Epithelial cell of prostate (primary cell): Measurements from ENCODE around the gene JAK1.
"Not testable (repeated sequence)": the region's sequence is repeated elsewhere in the genome, so short reads cannot be mapped to it uniquely, and the experiment has no call there.

Experiments used
- DNase-seq: peaks from one replicate; pipeline ENCODE4 v3.0.0-alpha.2; 2011; ENCODE audit warnings: low read depth, low spot score
- H3K27ac ChIP-seq: fragments of 450-650 bp; 2 replicates; pipeline ENCODE4 v1.5.1; 2017; ENCODE audit warnings: mild to moderate bottlenecking

The JAK1 gene

GRCh38 chr1:64966158-64966971, at the start of gene JAK1:
Gene JAK1, minus strand, starts transcription at chr1:64966549. Its CDS starts 80,285 bp downstream, at chr1:64886264.
- DNase-seq = no peak
- peak within 1 kb of the TSS; percentile 51 for H3K27ac ChIP-seq

GRCh38 chr1:65014321-65014720, 48.0 kb upstream of the JAK1 start:
- H3K27ac ChIP-seq = no peak overlapping the region
- no peak for DNase-seq

GRCh38 chr1:65011983-65012382, 45.6 kb upstream of the JAK1 start:
- no peak for DNase-seq
- no peak overlapping the region for H3K27ac ChIP-seq

GRCh38 chr1:65009724-65010420, 43.5 kb upstream of the JAK1 start:
- DNase-seq = no peak
- no peak overlapping the region for H3K27ac ChIP-seq

- no peak overlapping the region for H3K27ac ChIP-seq
- DNase-seq = no peak
Observed at GRCh38 chr1:65009176-65009575, 42.8 kb upstream of the JAK1 start.

GRCh38 chr1:65006806-65007205, 40.5 kb upstream of the JAK1 start:
- DNase-seq = no peak
- no peak overlapping the region for H3K27ac ChIP-seq

- H3K27ac ChIP-seq = peak overlapping the region; percentile 77
Observed at GRCh38 chr1:65003316-65003664, 36.9 kb upstream of the JAK1 start.

GRCh38 chr1:65002508-65003315, 36.4 kb upstream of the JAK1 start:
- DNase-seq = no peak
- peak overlapping the region; percentile 77 for H3K27ac ChIP-seq

More at GRCh38 chr1:65003316-65003664, 36.9 kb upstream of the JAK1 start:
- no peak for DNase-seq

- DNase-seq = no peak
- peak overlapping the region; percentile 77 for H3K27ac ChIP-seq
Observed at GRCh38 chr1:65002156-65002507, 35.8 kb upstream of the JAK1 start.

GRCh38 chr1:65001231-65001792, 35.0 kb upstream of the JAK1 start:
- H3K27ac ChIP-seq = no peak overlapping the region
- no peak for DNase-seq

GRCh38 chr1:64998425-64998948, 32.1 kb upstream of the JAK1 start:
- H3K27ac ChIP-seq, DNase-seq: not testable (repeated sequence)

- DNase-seq = no peak
- H3K27ac ChIP-seq = no peak overlapping the region
Observed at GRCh38 chr1:64996541-64997257, 30.4 kb upstream of the JAK1 start.

- H3K27ac ChIP-seq = no peak overlapping the region
- DNase-seq = no peak
Observed at GRCh38 chr1:64995316-64995715, 29.0 kb upstream of the JAK1 start.

- no peak for DNase-seq
- no peak overlapping the region for H3K27ac ChIP-seq
Observed at GRCh38 chr1:64986903-64987871, 20.8 kb upstream of the JAK1 start.

GRCh38 chr1:64984737-64985136, 18.4 kb upstream of the JAK1 start:
- H3K27ac ChIP-seq = no peak overlapping the region

GRCh38 chr1:64984106-64984505, 17.8 kb upstream of the JAK1 start:
- no peak for DNase-seq
- no peak overlapping the region for H3K27ac ChIP-seq

More at GRCh38 chr1:64984737-64985136, 18.4 kb upstream of the JAK1 start:
- DNase-seq = no peak

GRCh38 chr1:64983110-64983509, 16.8 kb upstream of the JAK1 start:
- H3K27ac ChIP-seq = no peak overlapping the region
- peak; percentile 81 for DNase-seq
